CD4-positive, alpha-beta T cell treated with Interleukin-4 for 4 hours (primary cell): ENCODE measurements around the gene NUP62.

Experiments used
- DNase-seq: peaks from one replicate; pipeline ENCODE4 v3.0.0-alpha.2; 2020

NUP62 gene

GRCh38 chr19:49879243-49879963 is 49.9 kb downstream of the NUP62 start:
- DNase-seq: no peak

GRCh38 chr19:49878744-49879070 is 50.6 kb downstream of the NUP62 start:
- DNase-seq: no peak

- DNase-seq: peak; percentile 98
Measured at GRCh38 chr19:49877879-49878743, 51.2 kb downstream of the NUP62 start.

- peak; percentile 100 for DNase-seq
Measured at GRCh38 chr19:49877020-49877878, 52.1 kb downstream of the NUP62 start, which contains the start of the genes AKT1S1 and TBC1D17. TSS of gene AKT1S1 (minus strand) at chr19:49877355. CDS start at chr19:49873295, 4,060 bp downstream. TSS of gene TBC1D17 (plus strand) at chr19:49877702. CDS start at chr19:49877724, 22 bp downstream.

GRCh38 chr19:49876422-49877019 is 52.8 kb downstream of the NUP62 start:
- peak; percentile 99 for DNase-seq

- peak; percentile 24 for DNase-seq
Measured at GRCh38 chr19:49875857-49876421, 53.4 kb downstream of the NUP62 start.

GRCh38 chr19:49875177-49875576 is 54.1 kb downstream of the NUP62 start:
- no peak for DNase-seq

- DNase-seq: no peak
Measured at GRCh38 chr19:49874503-49875157, 54.7 kb downstream of the NUP62 start.

GRCh38 chr19:49873834-49874233 is 55.5 kb downstream of the NUP62 start:
- DNase-seq: no peak

- DNase-seq: no peak
Measured at GRCh38 chr19:49873129-49873521, 56.2 kb downstream of the NUP62 start.

- no peak for DNase-seq
Measured at GRCh38 chr19:49872245-49873128, 56.8 kb downstream of the NUP62 start.

GRCh38 chr19:49871349-49871985 is 57.8 kb downstream of the NUP62 start:
- no peak for DNase-seq

GRCh38 chr19:49870309-49870901 is 58.9 kb downstream of the NUP62 start:
- DNase-seq: no peak

GRCh38 chr19:49869484-49870308 is 59.6 kb downstream of the NUP62 start:
- peak; percentile 99 for DNase-seq

GRCh38 chr19:49869009-49869483 is 60.3 kb downstream of the NUP62 start:
- DNase-seq: no peak

- peak; percentile 86 for DNase-seq
Measured at GRCh38 chr19:49866933-49867782, 62.1 kb downstream of the NUP62 start, which contains the start of gene PNKP. TSS of gene PNKP (minus strand) at chr19:49867576. CDS start at chr19:49867204, 372 bp downstream.

GRCh38 chr19:49864890-49865289 is 64.4 kb downstream of the NUP62 start:
- DNase-seq: no peak

GRCh38 chr19:49863935-49864320 is 65.4 kb downstream of the NUP62 start:
- no peak for DNase-seq
